GM19468 (cell line): ENCODE data around the gene RILPL2.
A peak's percentile ranks its signal among the peaks of the same experiment; 100 is the strongest.
"Not testable (repeated sequence)": the region's sequence is repeated elsewhere in the genome, so short reads cannot be mapped to it uniquely, and the experiment has no call there.

Experiments used
- ATAC-seq: cut with Tn5 transposase; IDR thresholded peaks from one replicate; pipeline ENCODE4 v1.9.1; 2021; ENCODE audit warnings: mild to moderate bottlenecking, moderate library complexity, moderate number of reproducible peaks; ENCODE audit not compliant: unreplicated experiment; ENCODE audit errors: extremely low read depth

Gene RILPL2

GRCh38 chr12:123436017-123436964, at the start of gene RILPL2:
Gene RILPL2, minus strand, starts transcription at chr12:123436684. Its CDS starts 264 bp downstream, at chr12:123436420.
- peak; percentile 45 for ATAC-seq

GRCh38 chr12:123485756-123486155, 49.3 kb upstream of the RILPL2 start:
- ATAC-seq, result no peak

- ATAC-seq, result no peak
Observed at GRCh38 chr12:123483602-123484248, 47.2 kb upstream of the RILPL2 start.

- no peak for ATAC-seq
Observed at GRCh38 chr12:123482876-123483275, 46.4 kb upstream of the RILPL2 start.

GRCh38 chr12:123481251-123481650, 44.8 kb upstream of the RILPL2 start:
- not testable (repeated sequence) for ATAC-seq

- no peak for ATAC-seq
Observed at GRCh38 chr12:123479442-123480180, 43.1 kb upstream of the RILPL2 start.

GRCh38 chr12:123478762-123479161, 42.3 kb upstream of the RILPL2 start:
- no peak for ATAC-seq

- ATAC-seq, result no peak
Observed at GRCh38 chr12:123478069-123478468, 41.6 kb upstream of the RILPL2 start.

GRCh38 chr12:123475246-123475703, 38.8 kb upstream of the RILPL2 start:
- ATAC-seq, result no peak

GRCh38 chr12:123474485-123475245, 38.2 kb upstream of the RILPL2 start:
- no peak for ATAC-seq

- no peak for ATAC-seq
Observed at GRCh38 chr12:123472438-123472849, 36.0 kb upstream of the RILPL2 start.

- ATAC-seq, result no peak
Observed at GRCh38 chr12:123471374-123472068, 35.0 kb upstream of the RILPL2 start.

GRCh38 chr12:123469978-123470377, 33.5 kb upstream of the RILPL2 start:
- ATAC-seq, result no peak

- peak; percentile 46 for ATAC-seq
Observed at GRCh38 chr12:123468786-123469185, 32.3 kb upstream of the RILPL2 start.

- ATAC-seq, result no peak
Observed at GRCh38 chr12:123465084-123465483, 28.6 kb upstream of the RILPL2 start.

GRCh38 chr12:123463174-123463573, 26.7 kb upstream of the RILPL2 start:
- not testable (repeated sequence) for ATAC-seq

GRCh38 chr12:123457980-123458779, 21.7 kb upstream of the RILPL2 start, which contains the start of gene SNRNP35:
Gene SNRNP35, plus strand, starts transcription at chr12:123458139. Its CDS starts 7,402 bp downstream, at chr12:123465541.
- peak; percentile 51 for ATAC-seq

GRCh38 chr12:123453165-123453564, 16.7 kb upstream of the RILPL2 start:
- ATAC-seq, result no peak
